CD4-positive, alpha-beta T cell (primary cell): ENCODE data around the gene NGFR. TPM values are rescaled to one million over a fixed set of nuclear protein-coding genes. Genes with fewer than 3 reads are reported as not detected.

ENCODE experiments used
- ATAC-seq: fragments of 200-7000 bp; cut with Tn5 transposase; one replicate; pipeline ENCODE4 v1.10.0; 2022; ENCODE audit warnings: mild to moderate bottlenecking; ENCODE audit not compliant: poor library complexity
- CTCF ChIA-PET: fragments of 350-600 bp; sonication (Branson Sonifier 250); formaldehyde crosslinking; loops from one replicate; lab custom pipeline; 2021; ENCODE audit warnings: antibody characterized with exemption, inconsistent platforms; lab: Charles Lee
- POLR2A ChIA-PET: fragments of 350-600 bp; sonication (Branson Sonifier 250); formaldehyde crosslinking; loops from one replicate; lab custom pipeline; 2021; ENCODE audit warnings: antibody characterized with exemption, inconsistent platforms; lab: Charles Lee
- DNase-seq, 14 experiments: peaks; one replicate each; pipeline ENCODE4 v3.0.0-alpha.2; 2013 to 2020; ENCODE audit warnings: mixed read lengths in 2 of 14
- H3K27ac ChIP-seq, 2 donors: one replicate each; pipeline versions ENCODE4 v1.5.1 to v1.7.0; 2013; ENCODE audit warnings: low read length in 2 of 2, low read depth in 1 of 2, mild to moderate bottlenecking in 1 of 2
- H3K27me3 ChIP-seq, 2 experiments: 1 replicate in 1 of 2; 2 replicates in 1 of 2; pipeline versions ENCODE4 v1.6.1 to v1.7.0; 2013; ENCODE audit warnings: low read length in 2 of 2, control low read depth in 1 of 2, mild to moderate bottlenecking in 1 of 2, moderate library complexity in 1 of 2; ENCODE audit not compliant: insufficient read depth in 2 of 2, control insufficient read depth in 1 of 2
- H3K36me3 ChIP-seq: one replicate; pipeline ENCODE4 v1.6.1; 2013; ENCODE audit warnings: low read length, control low read depth; ENCODE audit not compliant: insufficient read depth
- H3K4me1 ChIP-seq: one replicate; pipeline ENCODE4 v1.6.1; 2013; ENCODE audit warnings: low read length, control low read depth; ENCODE audit not compliant: insufficient read depth
- H3K4me3 ChIP-seq: one replicate; pipeline ENCODE4 v1.5.1; 2013; ENCODE audit warnings: mild to moderate bottlenecking, low read length, moderate library complexity
- H3K9me3 ChIP-seq, 2 experiments: 1 replicate in 1 of 2; 2 replicates in 1 of 2; pipeline versions ENCODE4 v1.6.1 to v1.7.0; 2013; ENCODE audit warnings: low read length in 2 of 2, mild to moderate bottlenecking in 2 of 2, control low read depth in 1 of 2, moderate library complexity in 1 of 2; ENCODE audit not compliant: control insufficient read depth in 1 of 2, insufficient read depth in 1 of 2
- H3K27ac Mint-ChIP-seq: one replicate; pipeline ENCODE4 v1.8.0; 2020; ENCODE audit warnings: mixed read lengths
- H3K27me3 Mint-ChIP-seq: one replicate; pipeline ENCODE4 v1.8.0; 2021; ENCODE audit warnings: mixed read lengths
- H3K36me3 Mint-ChIP-seq: one replicate; pipeline ENCODE4 v1.8.0; 2021; ENCODE audit warnings: low read depth, mixed read lengths
- H3K4me1 Mint-ChIP-seq: one replicate; pipeline ENCODE4 v1.8.0; 2021; ENCODE audit warnings: low read depth, mixed read lengths
- H3K4me3 Mint-ChIP-seq: one replicate; pipeline ENCODE4 v1.8.0; 2020; ENCODE audit warnings: mild to moderate bottlenecking, mixed read lengths
- H3K9me3 Mint-ChIP-seq: one replicate; pipeline ENCODE4 v1.8.0; 2020; ENCODE audit warnings: mixed read lengths
- intact Hi-C, 2 experiments: fragments of 100-400 bp; cut with DNase I in 1 of 2; cut with micrococcal nuclease in 1 of 2; formaldehyde crosslinking; loops; one replicate each; pipeline versions ENCODE4 v1.15.1 to v1.9.0; 2023 to 2025; cut with DNase I, micrococcal nuclease
- total RNA-seq, 174 experiments: library from RNA in 2 of 174; stranded (reverse) in 2 of 174; gene quantifications; one replicate each; pipeline ENCODE4 v1.2.3 and lab custom pipeline; 2021 to 2026
- TF ChIP-seq, protein P1 (sequence below): fragments of 200-600 bp; IDR thresholded peaks from one replicate; pipeline ENCODE4 v1.8.0; 2022; ENCODE audit warnings: antibody characterized with exemption, mild to moderate bottlenecking

The NGFR gene
- total RNA-seq, 2 experiments from 2014 or later: 0.11 to 0.22 TPM

DNA sequence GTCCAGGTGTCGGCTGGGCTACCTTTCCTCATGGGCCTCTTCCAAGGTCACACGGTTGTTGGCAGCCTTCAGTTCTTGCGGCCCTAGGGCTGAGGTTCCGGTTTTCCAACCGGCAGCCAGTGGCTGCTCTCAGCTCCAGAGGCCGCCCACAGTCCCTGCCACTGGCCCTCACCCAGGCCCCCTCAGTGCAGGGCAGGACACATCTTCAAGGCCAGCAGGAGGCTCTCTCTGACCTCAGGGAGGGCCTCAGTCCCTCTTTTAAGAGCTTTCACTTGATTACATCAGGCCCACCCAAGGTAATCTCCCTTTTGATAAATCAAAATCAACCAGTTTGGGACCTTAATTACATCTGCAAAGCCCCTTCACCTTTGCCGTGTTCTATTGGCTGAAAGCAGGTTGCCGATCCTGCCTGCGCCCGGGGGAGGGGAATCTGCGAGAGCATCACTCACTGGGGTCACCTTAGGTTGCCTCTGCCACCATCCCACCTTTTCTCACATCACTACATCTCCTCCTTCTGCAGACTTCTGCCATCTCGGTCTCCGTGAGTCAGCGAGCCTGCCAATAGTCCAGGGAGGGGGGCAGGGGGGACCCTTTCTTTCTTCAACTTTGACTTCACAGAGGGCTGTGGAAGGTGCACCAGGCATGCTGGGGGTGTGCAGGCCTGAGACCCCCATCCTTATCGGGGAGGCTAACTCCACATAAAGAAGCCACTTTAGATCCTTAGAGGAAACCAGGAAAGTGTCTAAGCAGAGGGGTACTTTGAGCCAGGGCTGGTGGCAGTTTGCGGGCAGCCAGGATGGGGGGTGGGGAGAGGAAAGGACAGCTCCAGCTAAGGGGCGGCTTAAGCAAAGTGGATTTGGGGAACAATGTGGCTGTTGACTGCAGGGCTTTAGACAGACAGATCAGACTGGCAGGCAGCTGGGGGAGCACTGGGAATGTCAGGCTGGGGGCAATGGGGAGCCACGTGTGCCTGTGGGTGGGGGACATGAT lies 51.7 kb downstream of the NGFR start:
- CTCF ChIA-PET: no interaction called here
- intact Hi-C loops: no loop called here

DNA sequence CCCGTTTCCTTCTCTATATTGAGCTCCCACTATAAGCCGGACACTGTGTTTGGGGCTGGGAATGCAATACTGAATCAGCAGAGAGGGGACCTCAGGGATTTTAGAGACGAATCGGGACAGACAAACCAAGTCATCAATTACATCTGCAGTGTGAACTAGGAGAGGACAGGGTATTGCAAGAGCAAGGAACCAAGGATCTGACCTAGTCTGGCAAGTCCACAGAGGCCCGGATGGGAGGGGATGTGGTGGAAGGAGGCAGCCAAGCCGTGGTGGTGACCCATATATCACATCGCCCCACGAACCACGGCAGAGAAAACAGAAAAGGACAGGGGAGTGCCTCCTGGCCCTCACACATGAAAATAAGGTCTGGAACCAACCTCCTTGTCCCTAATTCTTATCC lies 52.5 kb downstream of the NGFR start:
- TF ChIP-seq, protein P1, sequence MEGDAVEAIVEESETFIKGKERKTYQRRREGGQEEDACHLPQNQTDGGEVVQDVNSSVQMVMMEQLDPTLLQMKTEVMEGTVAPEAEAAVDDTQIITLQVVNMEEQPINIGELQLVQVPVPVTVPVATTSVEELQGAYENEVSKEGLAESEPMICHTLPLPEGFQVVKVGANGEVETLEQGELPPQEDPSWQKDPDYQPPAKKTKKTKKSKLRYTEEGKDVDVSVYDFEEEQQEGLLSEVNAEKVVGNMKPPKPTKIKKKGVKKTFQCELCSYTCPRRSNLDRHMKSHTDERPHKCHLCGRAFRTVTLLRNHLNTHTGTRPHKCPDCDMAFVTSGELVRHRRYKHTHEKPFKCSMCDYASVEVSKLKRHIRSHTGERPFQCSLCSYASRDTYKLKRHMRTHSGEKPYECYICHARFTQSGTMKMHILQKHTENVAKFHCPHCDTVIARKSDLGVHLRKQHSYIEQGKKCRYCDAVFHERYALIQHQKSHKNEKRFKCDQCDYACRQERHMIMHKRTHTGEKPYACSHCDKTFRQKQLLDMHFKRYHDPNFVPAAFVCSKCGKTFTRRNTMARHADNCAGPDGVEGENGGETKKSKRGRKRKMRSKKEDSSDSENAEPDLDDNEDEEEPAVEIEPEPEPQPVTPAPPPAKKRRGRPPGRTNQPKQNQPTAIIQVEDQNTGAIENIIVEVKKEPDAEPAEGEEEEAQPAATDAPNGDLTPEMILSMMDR: no peak
- H3K27me3 Mint-ChIP-seq: no peaks in the 10 kb centered on the region

More for the DNA sequence above, 51.7 kb downstream of the NGFR start:
- POLR2A ChIA-PET: no interaction called here
- ATAC-seq (no peak), DNase-seq (no peak)
- Histone ChIP-seq H3K27ac (no peak overlapping the region), H3K27me3 (no peaks in the 10 kb centered on the region), H3K36me3 (no peaks in the 10 kb centered on the region), H3K4me1 (no peaks in the 10 kb centered on the region), H3K9me3 (peaks cover 0 to 5% of the 10 kb centered on the region in 2 experiments), H3K4me3 (no peak overlapping the region)
- no peak overlapping the region for H3K4me3 Mint-ChIP-seq
- no peaks in the 10 kb centered on the region for H3K27me3 Mint-ChIP-seq
- no peaks in the 10 kb centered on the region for H3K9me3 Mint-ChIP-seq
- TF ChIP-seq, protein P1: no peak
- no peaks in the 10 kb centered on the region for H3K4me1 Mint-ChIP-seq
- H3K27ac Mint-ChIP-seq: no peak overlapping the region
- H3K36me3 Mint-ChIP-seq: no peaks in the 10 kb centered on the region

DNA sequence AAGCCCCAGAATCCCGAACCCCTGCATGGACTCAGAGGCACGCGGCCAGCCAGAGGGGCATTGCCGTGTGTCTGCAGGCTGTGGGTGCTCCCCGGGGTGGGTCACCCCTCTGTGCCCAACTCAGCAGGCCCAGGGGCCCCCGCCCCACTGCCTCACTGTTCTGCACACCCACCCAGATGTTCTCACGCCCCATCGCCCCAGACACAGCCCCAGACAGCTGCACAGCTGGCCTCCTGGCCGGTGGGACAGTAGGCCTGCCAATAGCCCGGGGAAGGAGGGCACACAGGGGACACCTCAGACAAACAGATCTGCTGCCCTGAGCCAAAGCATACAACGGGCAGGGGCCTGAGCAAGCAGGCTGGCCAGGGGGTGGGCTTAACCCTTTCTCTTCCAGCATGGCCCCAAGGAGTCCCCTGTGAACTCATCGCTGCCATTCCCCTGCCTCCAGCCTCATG lies 53.0 kb downstream of the NGFR start:
- Histone ChIP-seq H3K4me1 (no peaks in the 10 kb centered on the region), H3K4me3 (no peak overlapping the region), H3K27ac (no peak overlapping the region), H3K27me3 (no peaks in the 10 kb centered on the region), H3K36me3 (no peaks in the 10 kb centered on the region), H3K9me3 (peaks cover 0 to 4% of the 10 kb centered on the region in 2 experiments)
- Mint-ChIP-seq H3K27ac (no peak overlapping the region), H3K9me3 (no peaks in the 10 kb centered on the region), H3K4me1 (no peaks in the 10 kb centered on the region), H3K36me3 (no peaks in the 10 kb centered on the region), H3K27me3 (no peaks in the 10 kb centered on the region), H3K4me3 (no peak overlapping the region)
- ChIA-PET CTCF (no interaction called here), POLR2A (no interaction called here)
- intact Hi-C loops: no loop called here
- DNase-seq (no peak), ATAC-seq (no peak)
- TF ChIP-seq, protein P1: no peak

More for the DNA sequence above, 52.5 kb downstream of the NGFR start:
- no peaks in the 10 kb centered on the region for H3K36me3 Mint-ChIP-seq
- no peak overlapping the region for H3K4me3 ChIP-seq
- ATAC-seq: no peak
- CTCF ChIA-PET: no interaction called here
- no peaks in the 10 kb centered on the region for H3K4me1 ChIP-seq
- H3K27ac Mint-ChIP-seq: no peak overlapping the region
- H3K4me1 Mint-ChIP-seq: no peaks in the 10 kb centered on the region
- no peak overlapping the region for H3K27ac ChIP-seq
- no peaks in the 10 kb centered on the region for H3K27me3 ChIP-seq
- H3K9me3 Mint-ChIP-seq: no peaks in the 10 kb centered on the region
- intact Hi-C loops: no loop called here
- no peaks in the 10 kb centered on the region for H3K36me3 ChIP-seq
- POLR2A ChIA-PET: no interaction called here
- no peak overlapping the region for H3K4me3 Mint-ChIP-seq
- no peak for DNase-seq
- peaks cover 0 to 4% of the 10 kb centered on the region in 2 experiments for H3K9me3 ChIP-seq
